ENCODE data around the gene SETD4.

Gene SETD4

DNA sequence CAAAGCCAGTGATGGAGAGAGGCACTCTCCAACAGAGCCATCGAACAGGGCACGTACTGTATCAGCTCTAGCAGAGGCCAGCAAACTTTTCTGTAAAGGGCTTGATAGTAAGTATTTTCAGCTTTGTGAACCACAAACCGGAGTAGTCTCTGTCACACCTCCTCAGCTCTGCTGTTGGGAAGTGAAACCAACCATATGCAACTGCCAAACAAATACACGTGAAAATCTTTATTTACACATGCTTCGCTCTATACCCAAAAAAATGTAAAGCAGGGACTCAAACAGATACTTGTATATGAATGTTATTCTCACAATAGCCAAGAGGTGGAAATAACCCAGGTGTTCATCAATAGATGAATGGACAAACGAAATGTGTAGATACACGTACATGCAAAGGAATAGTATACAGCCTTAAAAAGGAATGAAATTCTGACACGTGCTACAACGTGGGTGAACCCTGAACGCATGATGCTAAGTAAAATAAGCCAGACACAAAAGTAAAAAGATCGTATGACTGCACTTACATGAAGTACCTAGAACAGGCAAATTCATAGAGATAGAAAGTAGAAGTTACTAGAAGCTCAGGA lies 39.0 kb downstream of the SETD4 start:
- no peaks in the 10 kb centered on the region for H3K4me1 ChIP-seq (ENCODE audit: control insufficient read depth, low read length)
- H3K4me2 ChIP-seq (ENCODE audit: low read length) = no peak overlapping the region
- H3F3A ChIP-seq (ENCODE audit: control insufficient read depth, insufficient read depth) = no peaks in the 10 kb centered on the region
- no peak overlapping the region for H3K4me3 ChIP-seq (ENCODE audit: low read length)
- H3K79me2 ChIP-seq (ENCODE audit: control insufficient read depth, low read length) = no peaks in the 10 kb centered on the region
- H3K36me3 ChIP-seq (ENCODE audit: control insufficient read depth, low read length) = no peaks in the 10 kb centered on the region
- TF ChIP-seq, protein P1, sequence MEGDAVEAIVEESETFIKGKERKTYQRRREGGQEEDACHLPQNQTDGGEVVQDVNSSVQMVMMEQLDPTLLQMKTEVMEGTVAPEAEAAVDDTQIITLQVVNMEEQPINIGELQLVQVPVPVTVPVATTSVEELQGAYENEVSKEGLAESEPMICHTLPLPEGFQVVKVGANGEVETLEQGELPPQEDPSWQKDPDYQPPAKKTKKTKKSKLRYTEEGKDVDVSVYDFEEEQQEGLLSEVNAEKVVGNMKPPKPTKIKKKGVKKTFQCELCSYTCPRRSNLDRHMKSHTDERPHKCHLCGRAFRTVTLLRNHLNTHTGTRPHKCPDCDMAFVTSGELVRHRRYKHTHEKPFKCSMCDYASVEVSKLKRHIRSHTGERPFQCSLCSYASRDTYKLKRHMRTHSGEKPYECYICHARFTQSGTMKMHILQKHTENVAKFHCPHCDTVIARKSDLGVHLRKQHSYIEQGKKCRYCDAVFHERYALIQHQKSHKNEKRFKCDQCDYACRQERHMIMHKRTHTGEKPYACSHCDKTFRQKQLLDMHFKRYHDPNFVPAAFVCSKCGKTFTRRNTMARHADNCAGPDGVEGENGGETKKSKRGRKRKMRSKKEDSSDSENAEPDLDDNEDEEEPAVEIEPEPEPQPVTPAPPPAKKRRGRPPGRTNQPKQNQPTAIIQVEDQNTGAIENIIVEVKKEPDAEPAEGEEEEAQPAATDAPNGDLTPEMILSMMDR (IDR thresholded peaks at IDR 0.05; ENCODE audit: low read depth, low read length, poor library complexity, severe bottlenecking) = no peak
- no peak for TF ChIP-seq EZH2phosphoT487 (IDR thresholded peaks at IDR 0.05; ENCODE audit: borderline replicate concordance, low read length)
- H3K27ac ChIP-seq (ENCODE audit: low read depth, low read length) = no peak overlapping the region
- H3K9me3 ChIP-seq (ENCODE audit: control insufficient read depth, insufficient read depth, low read length) = no peaks in the 10 kb centered on the region
- H3K27me3 ChIP-seq (ENCODE audit: control insufficient read depth, low read length) = 0 out of 2 replicates have a peak, but pooled peaks cover 4% of the 10 kb centered on the region
- H4K20me1 ChIP-seq (ENCODE audit: control insufficient read depth, insufficient read depth, low read depth, low read length) = no peaks in the 10 kb centered on the region
- no peaks in the 10 kb centered on the region for H3K9me2 ChIP-seq (replicated peaks; ENCODE audit: control insufficient read depth, low read length)

DNA sequence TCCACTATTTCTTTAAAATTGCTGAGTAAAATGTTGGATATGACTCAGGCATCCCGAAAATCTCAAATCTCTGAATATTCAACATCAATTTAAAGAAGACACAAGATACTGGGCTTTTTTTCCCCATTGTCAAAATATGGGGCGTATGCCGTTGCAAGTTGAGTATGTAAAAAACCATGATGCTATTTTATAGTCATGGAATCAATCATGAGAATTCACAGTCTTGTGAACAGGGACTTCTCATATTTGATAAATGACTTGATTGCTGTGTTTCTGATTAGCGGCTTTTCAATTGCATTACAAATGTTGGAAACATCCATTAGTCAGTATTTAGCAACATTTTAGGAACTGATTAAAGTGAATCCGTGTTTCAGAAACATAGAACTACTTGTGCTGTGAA lies 45.3 kb downstream of the SETD4 start:
- no peaks in the 10 kb centered on the region for H4K20me1 ChIP-seq (ENCODE audit: control insufficient read depth, insufficient read depth, low read depth, low read length)
- H3K79me2 ChIP-seq (ENCODE audit: control insufficient read depth, low read length) = no peaks in the 10 kb centered on the region
- H3K9me3 ChIP-seq (ENCODE audit: control insufficient read depth, insufficient read depth, low read length) = no peaks in the 10 kb centered on the region
- peaks cover 10% of the 10 kb centered on the region for H3K27me3 ChIP-seq (ENCODE audit: control insufficient read depth, low read length)
- no peaks in the 10 kb centered on the region for H3K4me1 ChIP-seq (ENCODE audit: control insufficient read depth, low read length)
- H3K4me3 ChIP-seq (ENCODE audit: low read length) = no peak overlapping the region
- no peaks in the 10 kb centered on the region for H3K9me2 ChIP-seq (replicated peaks; ENCODE audit: control insufficient read depth, low read length)
- TF ChIP-seq, protein P1 (IDR thresholded peaks at IDR 0.05; ENCODE audit: low read depth, low read length, poor library complexity, severe bottlenecking) = no peak
- TF ChIP-seq EZH2phosphoT487 (IDR thresholded peaks at IDR 0.05; ENCODE audit: borderline replicate concordance, low read length) = no peak
- no peaks in the 10 kb centered on the region for H3K36me3 ChIP-seq (ENCODE audit: control insufficient read depth, low read length)
- no peaks in the 10 kb centered on the region for H3F3A ChIP-seq (ENCODE audit: control insufficient read depth, insufficient read depth)
- H3K4me2 ChIP-seq (ENCODE audit: low read length) = no peak overlapping the region
- no peak overlapping the region for H3K27ac ChIP-seq (ENCODE audit: low read depth, low read length)

DNA sequence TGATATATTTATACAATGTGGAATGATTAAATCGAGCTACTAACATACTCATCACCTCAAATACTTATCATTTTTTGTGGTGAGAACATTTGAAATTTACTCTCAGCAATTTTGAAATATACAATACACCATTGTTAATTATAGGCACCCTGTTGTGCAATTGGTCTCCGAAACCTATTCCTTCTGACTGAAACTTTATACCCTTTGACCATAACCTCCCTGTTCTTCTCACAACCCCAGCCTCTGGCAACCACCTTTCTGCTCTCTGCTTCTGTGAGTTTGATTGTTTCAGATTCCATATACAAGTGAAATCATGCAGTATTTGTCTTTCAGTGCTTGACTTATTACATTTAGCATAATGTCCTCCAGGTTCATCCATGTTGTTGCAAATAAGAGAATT lies 49.5 kb downstream of the SETD4 start:
- Histone ChIP-seq H3K36me3 (ENCODE audit: control insufficient read depth, low read length) (no peaks in the 10 kb centered on the region), H3K4me2 (ENCODE audit: low read length) (no peak overlapping the region), H3K27ac (ENCODE audit: low read depth, low read length) (no peak overlapping the region), H3K79me2 (ENCODE audit: control insufficient read depth, low read length) (no peaks in the 10 kb centered on the region), H3K4me3 (ENCODE audit: low read length) (no peak overlapping the region), H3F3A (ENCODE audit: control insufficient read depth, insufficient read depth) (no peaks in the 10 kb centered on the region), H3K9me2 (replicated peaks; ENCODE audit: control insufficient read depth, low read length) (no peaks in the 10 kb centered on the region), H4K20me1 (ENCODE audit: control insufficient read depth, insufficient read depth, low read depth, low read length) (no peaks in the 10 kb centered on the region), H3K9me3 (ENCODE audit: control insufficient read depth, insufficient read depth, low read length) (no peaks in the 10 kb centered on the region), H3K27me3 (ENCODE audit: control insufficient read depth, low read length) (peaks cover 23% of the 10 kb centered on the region), H3K4me1 (ENCODE audit: control insufficient read depth, low read length) (no peaks in the 10 kb centered on the region)
- TF ChIP-seq EZH2phosphoT487 (IDR thresholded peaks at IDR 0.05; ENCODE audit: borderline replicate concordance, low read length) = no peak
- TF ChIP-seq, protein P1 (IDR thresholded peaks at IDR 0.05; ENCODE audit: low read depth, low read length, poor library complexity, severe bottlenecking) = no peak
